Esophagus squamous epithelium (tissue), 5 donors: ENCODE data around the gene RAB1B. TPM values are rescaled to one million over a fixed set of nuclear protein-coding genes. Genes with fewer than 3 reads are reported as not detected.

ENCODE experiments used
- DNase-seq: peaks from one replicate; lab custom pipeline; 2025; lab: John Stamatoyannopoulos, UW
- H3K27ac ChIP-seq, 4 donors: fragments of 200-600 bp; sonication (generic); one replicate each; pipeline ENCODE4 v1.5.1; 2016 to 2019; ENCODE audit warnings: mild to moderate bottlenecking in 1 of 4
- H3K27me3 ChIP-seq, 4 donors: fragments of 200-600 bp; sonication (generic); 1 replicate in 3 of 4; 2 replicates in 1 of 4; pipeline versions ENCODE4 v1.5.1 to v1.6.0; 2017 to 2021; ENCODE audit warnings: antibody characterized with exemption in 1 of 4
- H3K36me3 ChIP-seq, 3 donors: fragments of 200-600 bp; sonication (generic); one replicate each; pipeline ENCODE4 v1.5.1; 2016 to 2019
- H3K4me1 ChIP-seq, 3 donors: fragments of 200-600 bp; sonication (generic); one replicate each; pipeline ENCODE4 v1.5.1; 2017 to 2019
- H3K4me3 ChIP-seq, 4 donors: fragments of 200-600 bp; sonication (generic); 1 replicate in 3 of 4; 2 replicates in 1 of 4; pipeline ENCODE4 v1.5.1; 2016 to 2019; ENCODE audit warnings: mild to moderate bottlenecking in 2 of 4, moderate library complexity in 1 of 4
- H3K9me3 ChIP-seq, 3 donors: fragments of 200-600 bp; sonication (generic); one replicate each; pipeline ENCODE4 v1.5.1; 2016 to 2019
- POLR2A ChIP-seq, 4 donors: fragments of 450-650 bp; IDR thresholded peaks; one replicate each; pipeline ENCODE4 v1.6.1; 2017; ENCODE audit warnings: antibody characterized with exemption in 4 of 4, mild to moderate bottlenecking in 4 of 4, moderate library complexity in 3 of 4
- WGBS, 2 donors: methylation state at CpG; one replicate each; pipeline ENCODE4 v1.1.5; 2018; 5-methylcytosine and 5-hydroxymethylcytosine counted together
- intact Hi-C: fragments of 100-400 bp; cut with DNase I; formaldehyde crosslinking; loops from one replicate; pipeline ENCODE4 v1.15.0; 2022
- total RNA-seq, 4 donors: library from RNA; depleted of rRNA; stranded (reverse); fragments of >200 nt; gene quantifications; one replicate each; pipeline ENCODE4 v1.1.0, GENCODE V29; 2016
- TF ChIP-seq, protein P1 (sequence below), 6 experiments: fragments of 450-650 bp in 4 of 6; fragments of 200-600 bp in 2 of 6; sonication (generic) in 2 of 6; IDR thresholded peaks; one replicate each; pipeline ENCODE4 v1.5.1; 2016 to 2019; ENCODE audit warnings: antibody characterized with exemption in 6 of 6, mild to moderate bottlenecking in 4 of 6, moderate library complexity in 4 of 6
- donor health status: DM: yes; HTN: yes; CAD: no.

Gene RAB1B
- total RNA-seq, 4 donors from 2014 or later: 83.7 to 148 (median 110) TPM

DNA sequence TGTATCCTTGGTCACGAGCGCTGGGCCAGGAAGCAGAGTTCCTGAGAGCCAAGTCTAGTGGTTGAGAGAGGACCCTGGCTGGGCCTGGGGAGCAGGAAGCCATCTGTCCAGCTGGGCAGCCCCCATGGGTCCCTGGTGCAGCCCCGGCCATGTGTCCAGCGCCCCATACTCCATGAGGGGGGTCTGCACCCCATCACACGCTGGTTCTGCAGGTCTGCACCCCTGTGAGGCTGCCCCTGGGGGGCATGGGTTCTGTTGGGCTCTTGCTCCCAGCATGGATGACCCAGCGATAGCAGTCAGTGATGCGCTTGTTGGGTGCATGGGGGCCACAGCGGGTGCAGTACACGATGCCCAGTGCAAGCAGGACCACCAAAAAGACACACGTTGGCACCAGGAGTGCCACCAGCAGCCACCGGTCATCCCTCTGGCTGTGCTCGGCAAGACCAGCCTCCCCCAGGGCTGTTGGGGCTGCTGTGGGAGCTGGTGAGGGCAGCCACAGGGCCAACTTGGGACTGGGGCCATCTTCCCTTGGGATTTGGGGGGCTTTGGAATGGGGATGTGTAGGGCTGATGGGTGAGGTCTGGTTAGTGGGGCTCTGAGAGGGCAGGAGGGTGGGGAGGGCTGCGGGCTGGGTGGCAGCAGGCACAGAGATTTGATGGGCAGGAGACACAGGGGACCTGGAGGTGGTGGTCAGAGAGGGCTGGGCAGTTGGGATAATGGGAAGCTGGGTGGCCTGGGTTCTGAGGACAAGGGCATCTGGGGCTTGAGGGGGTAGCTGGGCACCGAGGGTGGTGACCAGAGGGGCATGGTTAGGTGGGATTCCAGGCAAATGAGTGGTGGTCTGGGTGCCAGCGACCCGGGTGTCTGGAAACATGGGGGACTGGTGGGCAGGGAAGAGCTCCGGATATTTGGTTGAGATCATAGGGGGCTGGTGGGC lies 46.4 kb downstream of the RAB1B start:
- peaks cover 44 to 83% (median 56%) of the 10 kb centered on the region in 3 donors for H3K4me1 ChIP-seq
- no peak for DNase-seq
- no peaks in the 10 kb centered on the region for H3K9me3 ChIP-seq
- H3K4me3 ChIP-seq: peak overlapping the region in 3 of 4 donors; percentile 56 to 68 (median 63)
- no peak for TF ChIP-seq POLR2A (IDR thresholded peaks at IDR 0.05)
- TF ChIP-seq, protein P1, sequence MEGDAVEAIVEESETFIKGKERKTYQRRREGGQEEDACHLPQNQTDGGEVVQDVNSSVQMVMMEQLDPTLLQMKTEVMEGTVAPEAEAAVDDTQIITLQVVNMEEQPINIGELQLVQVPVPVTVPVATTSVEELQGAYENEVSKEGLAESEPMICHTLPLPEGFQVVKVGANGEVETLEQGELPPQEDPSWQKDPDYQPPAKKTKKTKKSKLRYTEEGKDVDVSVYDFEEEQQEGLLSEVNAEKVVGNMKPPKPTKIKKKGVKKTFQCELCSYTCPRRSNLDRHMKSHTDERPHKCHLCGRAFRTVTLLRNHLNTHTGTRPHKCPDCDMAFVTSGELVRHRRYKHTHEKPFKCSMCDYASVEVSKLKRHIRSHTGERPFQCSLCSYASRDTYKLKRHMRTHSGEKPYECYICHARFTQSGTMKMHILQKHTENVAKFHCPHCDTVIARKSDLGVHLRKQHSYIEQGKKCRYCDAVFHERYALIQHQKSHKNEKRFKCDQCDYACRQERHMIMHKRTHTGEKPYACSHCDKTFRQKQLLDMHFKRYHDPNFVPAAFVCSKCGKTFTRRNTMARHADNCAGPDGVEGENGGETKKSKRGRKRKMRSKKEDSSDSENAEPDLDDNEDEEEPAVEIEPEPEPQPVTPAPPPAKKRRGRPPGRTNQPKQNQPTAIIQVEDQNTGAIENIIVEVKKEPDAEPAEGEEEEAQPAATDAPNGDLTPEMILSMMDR (IDR thresholded peaks at IDR 0.05): no peak
- WGBS, 2 donors: 73 to 83% methylated on average over 4 to 7 of the region's 17 CpGs
- intact Hi-C loops: no loop called here
- H3K27me3 ChIP-seq: peaks cover 0 to 32% (median 0%) of the 10 kb centered on the region in 4 donors
- H3K36me3 ChIP-seq: no peaks in the 10 kb centered on the region
- H3K27ac ChIP-seq: peak overlapping the region; percentile 83 to 92 (median 89)

DNA sequence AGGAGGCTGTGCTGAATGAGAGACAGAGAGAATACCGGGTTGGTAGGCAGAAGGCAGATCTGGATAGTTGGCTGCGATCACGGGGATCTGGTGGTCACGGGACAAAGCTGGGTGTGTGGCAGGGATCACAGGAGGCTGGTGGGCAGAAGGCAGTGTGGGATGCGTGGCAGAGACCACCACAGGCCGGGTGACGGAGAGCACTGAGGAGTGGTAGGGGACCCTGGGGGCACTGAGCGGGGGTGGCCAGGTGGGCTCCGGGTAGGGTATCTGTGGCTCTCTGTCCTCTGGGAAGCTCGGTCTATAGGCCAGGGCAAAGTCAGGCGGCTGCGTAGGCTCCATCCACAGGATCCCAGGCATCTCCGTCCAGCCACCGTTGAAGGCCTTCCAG lies 47.1 kb downstream of the RAB1B start:
- Histone ChIP-seq H3K27ac (peak overlapping the region; percentile 83 to 92 (median 89)), H3K4me1 (peaks cover 44 to 83% (median 56%) of the 10 kb centered on the region in 3 donors), H3K36me3 (no peaks in the 10 kb centered on the region), H3K9me3 (no peaks in the 10 kb centered on the region), H3K27me3 (peaks cover 0 to 32% (median 0%) of the 10 kb centered on the region in 4 donors), H3K4me3 (peak overlapping the region; percentile 6 to 68 (median 60))
- TF ChIP-seq, protein P1 (IDR thresholded peaks at IDR 0.05): no peak
- TF ChIP-seq POLR2A (IDR thresholded peaks at IDR 0.05): no peak
- no peak for DNase-seq
- WGBS, 2 donors: 82 to 86% methylated on average over 10 to 14 of the region's 14 CpGs
- intact Hi-C loops: no loop called here

DNA sequence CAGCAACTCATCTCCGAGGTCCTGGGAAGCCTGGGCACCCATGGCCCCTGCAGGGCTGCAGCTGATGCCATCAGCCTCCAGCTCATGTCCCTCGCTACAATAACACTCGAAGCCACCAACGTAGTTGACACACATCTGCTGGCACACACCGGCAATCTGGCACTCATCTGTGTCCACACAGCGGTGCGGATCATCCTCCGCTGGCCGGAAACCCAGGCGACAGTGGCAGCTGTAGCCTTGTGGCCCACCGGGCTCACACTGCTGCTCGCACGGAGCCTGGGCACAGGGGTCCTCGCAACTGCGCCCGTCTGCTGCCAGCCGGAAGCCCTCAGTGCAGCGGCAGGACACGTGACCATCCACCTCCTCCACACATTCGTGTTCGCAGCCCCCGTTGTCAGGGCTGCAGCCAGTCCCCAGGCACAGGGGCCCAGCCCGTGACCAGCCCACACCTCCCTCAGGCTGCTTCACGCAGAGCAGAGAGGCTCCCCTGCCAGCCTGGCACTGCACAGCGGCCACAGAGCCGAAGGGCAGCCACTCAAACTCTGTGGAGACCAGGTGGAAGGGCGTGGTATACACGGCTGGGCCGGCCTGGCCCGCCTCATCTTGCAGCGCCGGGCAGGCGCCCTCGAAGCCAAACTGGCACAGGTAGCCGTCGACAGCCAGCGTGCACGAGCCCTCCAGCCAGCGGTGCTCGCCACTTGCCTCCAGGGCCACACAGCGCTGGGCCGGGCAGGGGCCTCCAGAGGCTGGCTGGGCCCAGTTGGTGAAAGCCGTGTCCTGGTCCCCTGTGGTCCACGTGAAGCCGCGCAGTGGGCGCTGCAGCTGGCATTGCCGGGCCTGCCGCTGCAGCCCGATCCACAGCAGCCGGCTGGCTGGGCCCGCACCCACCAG lies 47.7 kb downstream of the RAB1B start:
- Histone ChIP-seq H3K27ac (peak overlapping the region; percentile 61 to 92 (median 89)), H3K4me3 (peak overlapping the region; percentile 21 to 68 (median 60)), H3K36me3 (no peaks in the 10 kb centered on the region), H3K9me3 (no peaks in the 10 kb centered on the region), H3K4me1 (peaks cover 44 to 83% (median 56%) of the 10 kb centered on the region in 3 donors), H3K27me3 (peaks cover 0 to 32% (median 0%) of the 10 kb centered on the region in 4 donors)
- TF ChIP-seq POLR2A (IDR thresholded peaks at IDR 0.05): no peak
- TF ChIP-seq, protein P1 (IDR thresholded peaks at IDR 0.05): no peak
- whole genome bisulfite sequencing, 2 donors: 74% methylated on average over 19 of the region's 52 CpGs; no CpG with 5 or more reads in 1 of the 2 donors
- DNase-seq: no peak
- intact Hi-C loops: no loop called here

DNA sequence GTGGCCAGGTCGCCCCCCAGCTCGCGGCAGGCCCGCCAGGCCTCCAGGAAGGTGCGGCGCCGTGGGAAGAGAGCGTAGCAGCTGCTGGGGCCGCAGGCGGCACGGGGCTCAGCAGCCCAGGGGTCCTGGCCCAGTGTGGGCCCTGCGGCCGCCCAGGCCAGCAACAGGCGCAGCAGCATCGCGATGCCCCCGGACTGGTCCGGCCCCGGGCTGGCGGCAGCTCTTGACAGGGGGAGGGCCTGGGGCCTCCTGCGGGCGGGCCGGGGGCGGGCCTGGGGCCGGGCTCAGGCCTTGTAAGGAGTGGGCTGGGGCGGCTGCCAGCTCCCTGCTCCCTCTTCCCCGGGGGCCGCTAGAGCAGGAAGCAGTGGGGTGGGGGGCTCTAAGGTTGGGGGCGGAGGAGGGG lies 48.4 kb downstream of the RAB1B start, which contains the start of gene CD248:
CD248 (minus strand) TSS at position 196 of the 403 bp plus-strand sequence; CDS start at position 179, 17 bp downstream.
- H3K4me3 ChIP-seq: peak within 1 kb of the TSS; percentile 21 to 68 (median 60)
- no peak for DNase-seq
- H3K36me3 ChIP-seq: no peaks in the 10 kb centered on the region
- intact Hi-C loops: no loop called here
- peak in 1 of 4 donors; percentile 50 for TF ChIP-seq POLR2A (IDR thresholded peaks at IDR 0.05)
- TF ChIP-seq, protein P1 (IDR thresholded peaks at IDR 0.05): no peak
- peaks cover 44 to 81% (median 56%) of the 10 kb centered on the region in 3 donors for H3K4me1 ChIP-seq
- WGBS, 2 donors: no CpG with 5 or more reads among the region's 29 CpGs
- H3K27ac ChIP-seq: peak within 1 kb of the TSS; percentile 61 to 92 (median 89)
- H3K9me3 ChIP-seq: no peaks in the 10 kb centered on the region
- peaks cover 0 to 32% (median 0%) of the 10 kb centered on the region in 4 donors for H3K27me3 ChIP-seq
